ENCODE measurements around the gene HMGA1.
A peak's percentile ranks its signal among the peaks of the same experiment; 100 is the strongest.

Gene HMGA1

DNA sequence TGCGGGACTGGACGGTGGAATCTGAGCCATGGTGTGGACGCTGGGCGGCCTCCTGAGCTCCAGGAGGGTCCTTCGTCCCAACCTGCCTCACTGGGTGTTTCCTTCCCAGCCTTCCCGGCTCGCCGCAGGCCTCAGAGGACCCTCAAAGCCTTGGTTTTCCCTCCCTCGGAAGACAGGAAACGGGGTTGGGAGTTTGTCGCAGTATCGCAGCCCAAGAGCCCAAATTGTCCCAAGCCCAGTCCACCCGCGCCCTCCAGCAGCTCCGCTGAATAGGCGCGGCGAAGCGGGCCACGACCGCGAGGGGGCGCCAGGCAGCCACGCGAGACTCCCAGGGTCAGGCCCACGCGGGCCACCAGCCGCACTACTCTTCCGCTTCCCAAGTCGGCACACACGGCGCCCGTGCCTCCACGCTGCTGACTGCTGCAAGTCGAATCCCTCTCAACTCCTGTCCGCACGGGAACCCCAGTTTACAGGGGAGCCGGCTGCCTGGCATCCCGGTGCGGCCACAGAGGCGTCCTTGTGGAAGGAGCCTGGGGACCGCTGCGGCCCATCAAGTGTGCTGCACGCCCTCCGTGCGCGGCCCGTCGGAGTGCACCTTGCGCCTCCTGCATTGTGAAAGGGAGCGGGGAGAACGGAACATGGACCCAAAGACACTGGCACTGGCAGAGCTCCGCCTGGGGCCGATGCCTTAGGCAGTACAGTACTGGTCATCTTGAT is 40.4 kb upstream of the HMGA1 start:
- DNase-seq (ENCODE audit: low read depth), result peak; percentile 85

DNA sequence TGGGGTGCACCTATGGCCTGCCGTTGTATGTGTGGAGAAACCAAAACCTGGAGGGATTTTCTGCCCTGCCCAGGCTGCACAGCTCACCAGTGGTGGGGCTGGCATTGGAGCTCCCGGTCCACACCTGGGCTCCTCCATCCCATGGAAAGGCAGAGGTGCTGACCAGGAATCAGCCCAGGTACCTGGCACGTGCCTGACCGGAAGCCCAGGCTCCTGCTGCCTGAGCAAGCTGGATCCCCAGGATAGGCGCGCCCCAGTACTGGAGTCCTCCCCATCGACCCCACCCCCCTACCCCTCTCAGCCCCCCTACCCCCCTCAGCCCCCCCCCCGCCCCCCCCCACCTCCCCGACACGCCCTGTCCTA is 39.9 kb upstream of the HMGA1 start:
- TF ChIP-seq, protein P1, sequence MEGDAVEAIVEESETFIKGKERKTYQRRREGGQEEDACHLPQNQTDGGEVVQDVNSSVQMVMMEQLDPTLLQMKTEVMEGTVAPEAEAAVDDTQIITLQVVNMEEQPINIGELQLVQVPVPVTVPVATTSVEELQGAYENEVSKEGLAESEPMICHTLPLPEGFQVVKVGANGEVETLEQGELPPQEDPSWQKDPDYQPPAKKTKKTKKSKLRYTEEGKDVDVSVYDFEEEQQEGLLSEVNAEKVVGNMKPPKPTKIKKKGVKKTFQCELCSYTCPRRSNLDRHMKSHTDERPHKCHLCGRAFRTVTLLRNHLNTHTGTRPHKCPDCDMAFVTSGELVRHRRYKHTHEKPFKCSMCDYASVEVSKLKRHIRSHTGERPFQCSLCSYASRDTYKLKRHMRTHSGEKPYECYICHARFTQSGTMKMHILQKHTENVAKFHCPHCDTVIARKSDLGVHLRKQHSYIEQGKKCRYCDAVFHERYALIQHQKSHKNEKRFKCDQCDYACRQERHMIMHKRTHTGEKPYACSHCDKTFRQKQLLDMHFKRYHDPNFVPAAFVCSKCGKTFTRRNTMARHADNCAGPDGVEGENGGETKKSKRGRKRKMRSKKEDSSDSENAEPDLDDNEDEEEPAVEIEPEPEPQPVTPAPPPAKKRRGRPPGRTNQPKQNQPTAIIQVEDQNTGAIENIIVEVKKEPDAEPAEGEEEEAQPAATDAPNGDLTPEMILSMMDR (IDR thresholded peaks at IDR 0.05; ENCODE audit: low read depth, low read length), result no peak
- no peak for TF ChIP-seq MYC (IDR thresholded peaks at IDR 0.05; ENCODE audit: low read depth, low read length)
- TF ChIP-seq POLR2A (IDR thresholded peaks at IDR 0.05; ENCODE audit: extremely low read depth, insufficient read length), result no peak
- TF ChIP-seq, protein P2, sequence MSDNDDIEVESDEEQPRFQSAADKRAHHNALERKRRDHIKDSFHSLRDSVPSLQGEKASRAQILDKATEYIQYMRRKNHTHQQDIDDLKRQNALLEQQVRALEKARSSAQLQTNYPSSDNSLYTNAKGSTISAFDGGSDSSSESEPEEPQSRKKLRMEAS (IDR thresholded peaks at IDR 0.05; ENCODE audit: low read depth, low read length), result no peak
- H3K4me3 ChIP-seq (ENCODE audit: low read depth, low read length), result no peak overlapping the region
- no peak for DNase-seq (ENCODE audit: low read depth)

More for the DNA sequence above, 40.4 kb upstream of the HMGA1 start:
- H3K4me3 ChIP-seq (ENCODE audit: low read depth, low read length), result peak overlapping the region; percentile 27
- peak; percentile 87 for TF ChIP-seq MYC (IDR thresholded peaks at IDR 0.05; ENCODE audit: low read depth, low read length)
- TF ChIP-seq, protein P2 (IDR thresholded peaks at IDR 0.05; ENCODE audit: low read depth, low read length), result peak; percentile 74
- TF ChIP-seq, protein P1 (IDR thresholded peaks at IDR 0.05; ENCODE audit: low read depth, low read length), result peak; percentile 89
- peak; percentile 14 for TF ChIP-seq POLR2A (IDR thresholded peaks at IDR 0.05; ENCODE audit: extremely low read depth, insufficient read length)

DNA sequence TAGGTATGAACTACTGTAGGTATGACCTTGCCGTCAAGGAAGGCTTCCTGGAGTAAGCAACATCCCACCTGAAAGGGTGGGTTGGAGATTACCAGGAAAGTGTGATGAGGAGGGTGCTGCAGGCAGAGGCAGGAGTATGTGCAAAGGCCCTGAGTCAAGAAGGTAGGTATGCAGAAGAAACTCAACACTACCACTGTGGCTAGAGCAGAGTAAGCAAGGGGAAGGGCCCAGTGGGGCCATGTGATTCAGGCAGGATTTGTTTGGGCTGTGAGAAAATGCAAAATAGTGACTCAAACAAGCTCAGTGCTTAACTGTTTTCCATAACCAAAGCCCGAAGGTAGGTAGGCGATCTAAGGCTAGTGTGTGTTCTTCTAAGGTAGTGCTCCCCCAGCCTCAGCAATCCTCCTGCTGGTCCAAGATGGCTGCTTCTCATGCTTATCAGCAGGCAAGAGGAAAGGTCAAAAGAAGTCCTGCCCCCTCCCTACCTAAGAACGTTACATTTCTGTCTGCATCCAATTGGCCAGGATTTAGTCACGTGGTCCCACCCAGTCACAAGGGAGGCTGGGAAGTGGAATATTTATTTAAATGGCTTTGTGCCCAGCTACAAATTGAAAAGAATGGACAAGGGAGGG is 36.2 kb upstream of the HMGA1 start:
- TF ChIP-seq, protein P2 (IDR thresholded peaks at IDR 0.05; ENCODE audit: low read depth, low read length), result no peak
- TF ChIP-seq MYC (IDR thresholded peaks at IDR 0.05; ENCODE audit: low read depth, low read length) (no peak), POLR2A (IDR thresholded peaks at IDR 0.05; ENCODE audit: extremely low read depth, insufficient read length) (no peak)
- TF ChIP-seq, protein P1 (IDR thresholded peaks at IDR 0.05; ENCODE audit: low read depth, low read length), result no peak
- no peak for DNase-seq (ENCODE audit: low read depth)
- H3K4me3 ChIP-seq (ENCODE audit: low read depth, low read length), result no peak overlapping the region

DNA sequence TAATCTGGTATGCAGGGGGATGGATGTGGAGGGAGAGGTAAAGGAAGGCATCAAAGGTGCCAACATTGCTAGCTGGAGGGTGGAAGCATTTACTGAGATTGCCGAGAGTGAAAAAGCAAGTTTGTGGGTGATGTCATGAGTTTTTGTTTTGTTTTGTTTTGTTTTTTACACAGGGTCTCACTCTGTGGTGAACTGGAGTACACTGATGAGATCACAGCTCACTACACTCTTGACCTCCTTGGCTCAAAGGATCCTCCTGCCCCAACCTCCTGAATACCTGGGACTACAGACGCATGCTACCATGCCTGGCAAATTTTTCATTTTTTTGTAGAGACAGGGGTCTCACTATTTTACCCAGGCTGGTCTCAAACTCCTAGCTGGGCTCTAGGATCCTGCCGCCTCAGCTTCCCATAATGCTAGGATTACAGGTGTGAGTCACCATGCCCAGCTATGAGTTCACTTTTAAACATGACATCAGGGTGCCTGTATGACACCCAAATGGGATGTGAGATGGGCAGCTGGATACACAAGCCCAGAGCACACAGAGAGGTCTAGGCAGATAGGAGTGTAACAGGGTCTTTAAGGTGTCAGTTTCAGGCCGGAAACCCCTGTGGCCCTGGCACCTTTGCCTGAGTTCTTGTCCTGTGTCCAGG is 35.1 kb upstream of the HMGA1 start:
- H3K4me3 ChIP-seq (ENCODE audit: low read depth, low read length), result no peak overlapping the region
- TF ChIP-seq, protein P1 (IDR thresholded peaks at IDR 0.05; ENCODE audit: low read depth, low read length), result no peak
- no peak for TF ChIP-seq POLR2A (IDR thresholded peaks at IDR 0.05; ENCODE audit: extremely low read depth, insufficient read length)
- DNase-seq (ENCODE audit: low read depth), result no peak

DNA sequence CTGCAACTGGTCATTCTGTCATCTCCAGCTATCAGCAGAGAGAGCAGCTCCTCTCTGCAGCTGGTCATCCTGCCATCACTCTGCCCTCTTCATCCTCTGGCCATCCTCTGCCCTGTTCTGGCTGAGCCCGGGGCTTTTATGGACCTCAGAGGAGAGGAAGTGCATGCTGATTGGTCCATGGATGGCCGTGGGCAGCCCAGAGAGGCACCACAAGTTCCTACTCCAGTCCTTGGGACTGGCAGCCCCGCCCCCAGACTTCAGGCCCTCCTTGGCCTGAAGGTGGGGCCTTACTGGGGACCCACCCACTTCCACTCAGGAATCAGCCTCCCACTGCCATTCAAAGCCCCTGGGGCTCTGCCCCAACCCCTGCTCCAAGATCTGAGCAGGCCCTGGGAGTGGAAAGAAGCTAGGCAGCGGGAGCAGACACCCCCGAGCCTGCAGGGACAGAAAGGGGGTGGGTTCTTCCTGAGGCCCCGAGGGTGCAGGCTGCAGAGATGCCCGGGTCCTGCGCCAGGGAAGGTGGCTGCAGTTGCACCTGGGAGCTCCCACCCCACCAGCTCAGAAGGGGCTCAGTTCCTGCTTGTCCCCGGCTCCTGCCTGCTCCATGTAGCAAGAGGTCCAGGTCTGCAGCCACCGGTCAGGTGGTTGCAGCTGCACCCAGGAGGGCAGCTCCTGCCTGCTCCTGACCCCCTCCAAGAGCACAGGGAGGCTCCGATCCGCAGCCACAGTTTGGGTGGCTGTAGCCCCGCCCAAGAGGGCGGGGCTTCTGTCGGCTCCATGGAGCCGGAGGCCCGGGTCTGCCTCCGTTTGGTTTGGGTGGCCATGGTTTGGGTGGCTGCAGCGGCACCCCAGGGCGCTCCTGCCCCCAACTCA is 34.1 kb upstream of the HMGA1 start:
- no peak for DNase-seq (ENCODE audit: low read depth)
- no peak overlapping the region for H3K4me3 ChIP-seq (ENCODE audit: low read depth, low read length)
- no peak for TF ChIP-seq POLR2A (IDR thresholded peaks at IDR 0.05; ENCODE audit: extremely low read depth, insufficient read length)
- TF ChIP-seq, protein P1 (IDR thresholded peaks at IDR 0.05; ENCODE audit: low read depth, low read length), result no peak
- TF ChIP-seq, protein P2 (IDR thresholded peaks at IDR 0.05; ENCODE audit: low read depth, low read length), result no peak
